Lower lobe of right lung (tissue), 2 donors: ENCODE results near the gene ZFYVE21. TPM values are rescaled to one million over a fixed set of nuclear protein-coding genes. Genes with fewer than 3 reads are reported as not detected.
A peak's percentile ranks its signal among the peaks of the same experiment; 100 is the strongest.

ENCODE experiments used
- ATAC-seq, 2 donors: fragments of 200-7000 bp; cut with Tn5 transposase; one replicate each; pipeline ENCODE4 v1.9.1; 2020 to 2022; ENCODE audit warnings: mild to moderate bottlenecking in 2 of 2, moderate library complexity in 2 of 2
- DNase-seq: peaks from one replicate; pipeline ENCODE4 v3.0.0-alpha.2; 2020
- H3K27ac ChIP-seq: fragments of 200-600 bp; one replicate; pipeline ENCODE4 v1.8.0; 2022
- H3K27me3 ChIP-seq: fragments of 200-600 bp; one replicate; pipeline ENCODE4 v1.8.0; 2022; ENCODE audit warnings: low read depth
- H3K36me3 ChIP-seq: fragments of 200-600 bp; one replicate; pipeline ENCODE4 v1.8.0; 2022; ENCODE audit warnings: mild to moderate bottlenecking
- H3K4me1 ChIP-seq: fragments of 200-600 bp; one replicate; pipeline ENCODE4 v1.8.0; 2022
- H3K4me3 ChIP-seq: fragments of 200-600 bp; one replicate; pipeline ENCODE4 v1.8.0; 2022; ENCODE audit warnings: mild to moderate bottlenecking
- H3K9me3 ChIP-seq: fragments of 200-600 bp; one replicate; pipeline ENCODE4 v1.8.0; 2022
- CTCF ChIP-seq: fragments of 200-600 bp; IDR thresholded peaks from one replicate; pipeline ENCODE4 v1.8.0; 2022; ENCODE audit warnings: antibody characterized with exemption, mild to moderate bottlenecking
- intact Hi-C: fragments of 100-400 bp; cut with DNase I; formaldehyde crosslinking; loops from one replicate; pipeline ENCODE4 v1.11.0; 2022
- total RNA-seq: library from RNA; stranded (reverse); fragmentation: NEBNext Ultra II Directional; extraction: Animal tissue kit (Norgen Biotek cat#: 25700); gene quantifications from one replicate; pipeline ENCODE4 v1.2.1, GENCODE V29; 2021
- donor health status: DM: no; HTN: yes; CAD: no; lungs with severe emphysema.

The ZFYVE21 gene
- total RNA-seq, 1 donor from 2014 or later = 49.4 TPM

GRCh38 chr14:103745424-103745823, 29.8 kb downstream of the ZFYVE21 start:
- Histone ChIP-seq H3K4me3 (no peak overlapping the region), H3K36me3 (peaks cover 98% of the 10 kb centered on the region), H3K27me3 (no peaks in the 10 kb centered on the region), H3K27ac (no peak overlapping the region), H3K4me1 (no peaks in the 10 kb centered on the region), H3K9me3 (no peaks in the 10 kb centered on the region)
- ATAC-seq (no peak), DNase-seq (no peak)
- no peak for TF ChIP-seq CTCF
- intact Hi-C loops = no loop called here

GRCh38 chr14:103746701-103747100, 31.1 kb downstream of the ZFYVE21 start:
- H3K27me3 ChIP-seq = no peaks in the 10 kb centered on the region
- H3K27ac ChIP-seq = no peak overlapping the region
- H3K9me3 ChIP-seq = no peaks in the 10 kb centered on the region
- peaks cover 98% of the 10 kb centered on the region for H3K36me3 ChIP-seq
- intact Hi-C loops = no loop called here
- ATAC-seq (peak in 1 of 2 donors; percentile 12), DNase-seq (no peak)
- H3K4me1 ChIP-seq = no peaks in the 10 kb centered on the region
- H3K4me3 ChIP-seq = no peak overlapping the region
- no peak for TF ChIP-seq CTCF

GRCh38 chr14:103748534-103748857, 32.9 kb downstream of the ZFYVE21 start:
- DNase-seq = no peak
- Histone ChIP-seq H3K4me1 (no peaks in the 10 kb centered on the region), H3K27ac (no peak overlapping the region), H3K27me3 (no peaks in the 10 kb centered on the region), H3K36me3 (peaks cover 98% of the 10 kb centered on the region), H3K4me3 (no peak overlapping the region), H3K9me3 (no peaks in the 10 kb centered on the region)
- TF ChIP-seq CTCF = no peak
- intact Hi-C loops = no loop called here
- ATAC-seq = peak in 1 of 2 donors; percentile 21

- Histone ChIP-seq H3K27me3 (no peaks in the 10 kb centered on the region), H3K4me1 (no peaks in the 10 kb centered on the region), H3K36me3 (peaks cover 93% of the 10 kb centered on the region), H3K4me3 (no peak overlapping the region), H3K27ac (no peak overlapping the region), H3K9me3 (no peaks in the 10 kb centered on the region)
- DNase-seq = no peak
- TF ChIP-seq CTCF = no peak
- no peak for ATAC-seq
- intact Hi-C loops = no loop called here
Observed at GRCh38 chr14:103749452-103749851, 33.8 kb downstream of the ZFYVE21 start.

GRCh38 chr14:103749860-103750259, 34.2 kb downstream of the ZFYVE21 start:
- H3K9me3 ChIP-seq = no peaks in the 10 kb centered on the region
- peaks cover 89% of the 10 kb centered on the region for H3K36me3 ChIP-seq
- ATAC-seq = no peak
- intact Hi-C loops = no loop called here
- DNase-seq = no peak
- H3K4me3 ChIP-seq = no peak overlapping the region
- no peaks in the 10 kb centered on the region for H3K27me3 ChIP-seq
- peak; percentile 15 for TF ChIP-seq CTCF
- H3K27ac ChIP-seq = no peak overlapping the region
- no peaks in the 10 kb centered on the region for H3K4me1 ChIP-seq

GRCh38 chr14:103753774-103754173, 38.2 kb downstream of the ZFYVE21 start:
- ATAC-seq = no peak

More at GRCh38 chr14:103753774-103754173, 38.2 kb downstream of the ZFYVE21 start:
- Histone ChIP-seq H3K36me3 (peaks cover 58% of the 10 kb centered on the region), H3K4me3 (no peak overlapping the region), H3K27me3 (no peaks in the 10 kb centered on the region), H3K9me3 (no peaks in the 10 kb centered on the region), H3K27ac (no peak overlapping the region), H3K4me1 (no peaks in the 10 kb centered on the region)
- no peak for TF ChIP-seq CTCF
- intact Hi-C loops = no loop called here
- DNase-seq = no peak
